ENCODE data around the gene KCNH1. TPM values are rescaled to one million over a fixed set of nuclear protein-coding genes. Genes with fewer than 3 reads are reported as not detected.

KCNH1 gene
- polyA plus RNA-seq, 1 of the 3 experiments (the other 2 are of a cell fraction), result 0.08 TPM

DNA sequence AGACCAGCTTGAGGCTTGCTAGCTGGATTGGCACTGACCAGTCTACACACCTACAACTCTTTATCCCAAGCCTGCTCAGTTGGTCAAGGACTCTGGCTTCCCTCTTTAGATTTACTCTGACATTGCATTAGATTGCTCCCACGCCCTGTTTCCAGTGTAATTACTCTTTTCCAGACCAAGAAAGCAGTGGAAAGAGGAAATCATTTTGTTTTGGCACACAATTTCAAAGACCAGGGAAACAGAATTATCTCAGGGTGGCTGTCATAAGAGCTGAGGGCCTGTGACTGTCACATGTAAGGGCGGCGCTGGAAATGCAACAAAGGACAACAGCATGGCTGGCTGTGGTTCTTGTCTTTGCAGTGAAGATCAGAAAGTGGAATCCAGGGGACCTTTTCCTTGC, 502.5 kb downstream of the KCNH1 start:
- Histone ChIP-seq H3K4me2 (no peak overlapping the region), H3K36me3 (replicated peaks in 1 of 2; ENCODE audit: control insufficient read depth in 1 of 2, insufficient read depth in 2 of 2, low read length in 1 of 2) (no peaks in the 10 kb centered on the region), H3K9me2 (no peaks in the 10 kb centered on the region), H3K9ac (no peak overlapping the region), H3K79me2 (ENCODE audit: insufficient read depth) (no peaks in the 10 kb centered on the region), H3K4me3 (ENCODE audit: low read depth in 2 of 2, low read length in 1 of 2) (no peak overlapping the region), H3K27me3 (ENCODE audit: insufficient read depth) (no peaks in the 10 kb centered on the region), H3K9me3 (no peaks in the 10 kb centered on the region), H3K27ac (ENCODE audit: low read depth in 2 of 2, low read length in 1 of 2) (no peak overlapping the region; a peak in 1 of 4 replicates), H3K4me1 (ENCODE audit: control insufficient read depth in 1 of 2, insufficient read depth in 2 of 2, low read depth in 1 of 2, low read length in 1 of 2) (peaks cover 0 to 10% of the 10 kb centered on the region in 2 experiments; a peak in 1 of 4 replicates), H4K20me1 (ENCODE audit: insufficient read depth) (no peaks in the 10 kb centered on the region), H3F3A (replicated peaks; ENCODE audit: insufficient read depth) (no peaks in the 10 kb centered on the region), H2AFZ (ENCODE audit: low read depth) (no peak overlapping the region)
- TF ChIP-seq CHD2 (IDR thresholded peaks at IDR 0.05; ENCODE audit: low read length, partially characterized antibody), result no peak
- TF ChIP-seq, protein P1, sequence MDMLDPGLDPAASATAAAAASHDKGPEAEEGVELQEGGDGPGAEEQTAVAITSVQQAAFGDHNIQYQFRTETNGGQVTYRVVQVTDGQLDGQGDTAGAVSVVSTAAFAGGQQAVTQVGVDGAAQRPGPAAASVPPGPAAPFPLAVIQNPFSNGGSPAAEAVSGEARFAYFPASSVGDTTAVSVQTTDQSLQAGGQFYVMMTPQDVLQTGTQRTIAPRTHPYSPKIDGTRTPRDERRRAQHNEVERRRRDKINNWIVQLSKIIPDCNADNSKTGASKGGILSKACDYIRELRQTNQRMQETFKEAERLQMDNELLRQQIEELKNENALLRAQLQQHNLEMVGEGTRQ (IDR thresholded peaks at IDR 0.05; ENCODE audit: borderline replicate concordance, low read depth, low read length), result no peak
- TF ChIP-seq RFX5 (IDR thresholded peaks at IDR 0.05; ENCODE audit: low read length), result no peak
- no peak for TF ChIP-seq JUND (IDR thresholded peaks at IDR 0.05)
- TF ChIP-seq GATA2 (CRISPR knock-in tag; IDR thresholded peaks at IDR 0.05), result no peak
- TF ChIP-seq MXI1 (IDR thresholded peaks at IDR 0.05; ENCODE audit: low read depth, low read length), result no peak
- no peak for TF ChIP-seq YY1 (IDR thresholded peaks at IDR 0.05; ENCODE audit: low read depth)
- TF ChIP-seq FOXJ3 (CRISPR knock-in tag; IDR thresholded peaks at IDR 0.05), result no peak
- TF ChIP-seq POLR2AphosphoS5 (IDR thresholded peaks at IDR 0.05; ENCODE audit: low read depth, low read length), result no peak
- TF ChIP-seq FOXM1 (IDR thresholded peaks at IDR 0.05; ENCODE audit: low read depth), result no peak
- TF ChIP-seq, protein P2, sequence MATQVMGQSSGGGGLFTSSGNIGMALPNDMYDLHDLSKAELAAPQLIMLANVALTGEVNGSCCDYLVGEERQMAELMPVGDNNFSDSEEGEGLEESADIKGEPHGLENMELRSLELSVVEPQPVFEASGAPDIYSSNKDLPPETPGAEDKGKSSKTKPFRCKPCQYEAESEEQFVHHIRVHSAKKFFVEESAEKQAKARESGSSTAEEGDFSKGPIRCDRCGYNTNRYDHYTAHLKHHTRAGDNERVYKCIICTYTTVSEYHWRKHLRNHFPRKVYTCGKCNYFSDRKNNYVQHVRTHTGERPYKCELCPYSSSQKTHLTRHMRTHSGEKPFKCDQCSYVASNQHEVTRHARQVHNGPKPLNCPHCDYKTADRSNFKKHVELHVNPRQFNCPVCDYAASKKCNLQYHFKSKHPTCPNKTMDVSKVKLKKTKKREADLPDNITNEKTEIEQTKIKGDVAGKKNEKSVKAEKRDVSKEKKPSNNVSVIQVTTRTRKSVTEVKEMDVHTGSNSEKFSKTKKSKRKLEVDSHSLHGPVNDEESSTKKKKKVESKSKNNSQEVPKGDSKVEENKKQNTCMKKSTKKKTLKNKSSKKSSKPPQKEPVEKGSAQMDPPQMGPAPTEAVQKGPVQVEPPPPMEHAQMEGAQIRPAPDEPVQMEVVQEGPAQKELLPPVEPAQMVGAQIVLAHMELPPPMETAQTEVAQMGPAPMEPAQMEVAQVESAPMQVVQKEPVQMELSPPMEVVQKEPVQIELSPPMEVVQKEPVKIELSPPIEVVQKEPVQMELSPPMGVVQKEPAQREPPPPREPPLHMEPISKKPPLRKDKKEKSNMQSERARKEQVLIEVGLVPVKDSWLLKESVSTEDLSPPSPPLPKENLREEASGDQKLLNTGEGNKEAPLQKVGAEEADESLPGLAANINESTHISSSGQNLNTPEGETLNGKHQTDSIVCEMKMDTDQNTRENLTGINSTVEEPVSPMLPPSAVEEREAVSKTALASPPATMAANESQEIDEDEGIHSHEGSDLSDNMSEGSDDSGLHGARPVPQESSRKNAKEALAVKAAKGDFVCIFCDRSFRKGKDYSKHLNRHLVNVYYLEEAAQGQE (IDR thresholded peaks at IDR 0.05; ENCODE audit: low read depth, low read length), result no peak
- no peak for TF ChIP-seq GABPA (IDR thresholded peaks at IDR 0.05; ENCODE audit: low read depth)
- TF ChIP-seq FOSL2 (IDR thresholded peaks at IDR 0.05; ENCODE audit: borderline replicate concordance, low read depth), result no peak
- TF ChIP-seq RAD21 (IDR thresholded peaks at IDR 0.05; ENCODE audit: low read length), result no peak
- TF ChIP-seq, protein P3, sequence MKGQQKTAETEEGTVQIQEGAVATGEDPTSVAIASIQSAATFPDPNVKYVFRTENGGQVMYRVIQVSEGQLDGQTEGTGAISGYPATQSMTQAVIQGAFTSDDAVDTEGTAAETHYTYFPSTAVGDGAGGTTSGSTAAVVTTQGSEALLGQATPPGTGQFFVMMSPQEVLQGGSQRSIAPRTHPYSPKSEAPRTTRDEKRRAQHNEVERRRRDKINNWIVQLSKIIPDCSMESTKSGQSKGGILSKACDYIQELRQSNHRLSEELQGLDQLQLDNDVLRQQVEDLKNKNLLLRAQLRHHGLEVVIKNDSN (IDR thresholded peaks at IDR 0.05; ENCODE audit: borderline replicate concordance, low read depth), result no peak
- TF ChIP-seq, protein P4, sequence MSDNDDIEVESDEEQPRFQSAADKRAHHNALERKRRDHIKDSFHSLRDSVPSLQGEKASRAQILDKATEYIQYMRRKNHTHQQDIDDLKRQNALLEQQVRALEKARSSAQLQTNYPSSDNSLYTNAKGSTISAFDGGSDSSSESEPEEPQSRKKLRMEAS (IDR thresholded peaks at IDR 0.05; ENCODE audit: low read depth), result no peak
- no peak for TF ChIP-seq ELF1 (IDR thresholded peaks at IDR 0.05)
- 66% methylated on average over 3 of the region's 3 CpGs for WGBS (ENCODE audit: low lambda C conversion rate)
- DNase-seq, result no peak
- POLR2A ChIA-PET, result no interaction called here
- CTCF ChIA-PET, result interaction anchor here (2.3 kb wide), 1 partner anchor 502 kb away, joined by 9 read pairs; the partner anchor contains the start of gene KCNH1
